ENCODE measurements around the gene MADD.

DNA sequence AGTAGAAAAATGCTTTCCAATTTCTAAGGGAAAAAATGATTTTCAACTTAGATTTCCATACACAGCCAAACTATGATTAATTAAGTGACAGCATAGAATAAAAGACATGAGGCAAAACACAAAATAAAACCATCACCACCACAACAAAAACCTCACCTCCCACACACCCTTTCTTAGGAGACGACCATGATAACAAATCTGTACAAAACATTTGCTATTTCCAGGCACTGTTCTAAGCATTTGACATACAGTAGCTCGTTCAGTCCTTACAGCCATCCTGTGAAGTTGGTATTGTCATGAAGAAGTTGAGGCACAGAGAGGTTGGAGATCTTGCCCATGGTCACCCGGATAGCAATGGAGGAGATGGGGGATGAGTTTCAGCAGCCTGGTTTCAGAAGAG lies 99.7 kb downstream of the MADD start:
- TF ChIP-seq, protein P1, sequence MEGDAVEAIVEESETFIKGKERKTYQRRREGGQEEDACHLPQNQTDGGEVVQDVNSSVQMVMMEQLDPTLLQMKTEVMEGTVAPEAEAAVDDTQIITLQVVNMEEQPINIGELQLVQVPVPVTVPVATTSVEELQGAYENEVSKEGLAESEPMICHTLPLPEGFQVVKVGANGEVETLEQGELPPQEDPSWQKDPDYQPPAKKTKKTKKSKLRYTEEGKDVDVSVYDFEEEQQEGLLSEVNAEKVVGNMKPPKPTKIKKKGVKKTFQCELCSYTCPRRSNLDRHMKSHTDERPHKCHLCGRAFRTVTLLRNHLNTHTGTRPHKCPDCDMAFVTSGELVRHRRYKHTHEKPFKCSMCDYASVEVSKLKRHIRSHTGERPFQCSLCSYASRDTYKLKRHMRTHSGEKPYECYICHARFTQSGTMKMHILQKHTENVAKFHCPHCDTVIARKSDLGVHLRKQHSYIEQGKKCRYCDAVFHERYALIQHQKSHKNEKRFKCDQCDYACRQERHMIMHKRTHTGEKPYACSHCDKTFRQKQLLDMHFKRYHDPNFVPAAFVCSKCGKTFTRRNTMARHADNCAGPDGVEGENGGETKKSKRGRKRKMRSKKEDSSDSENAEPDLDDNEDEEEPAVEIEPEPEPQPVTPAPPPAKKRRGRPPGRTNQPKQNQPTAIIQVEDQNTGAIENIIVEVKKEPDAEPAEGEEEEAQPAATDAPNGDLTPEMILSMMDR (IDR thresholded peaks at IDR 0.05) = no peak
- no peak for TF ChIP-seq EZH2 (IDR thresholded peaks at IDR 0.05; ENCODE audit: borderline replicate concordance, insufficient read depth, low read depth, low read length, poor library complexity, severe bottlenecking)

Data from B cell (primary cell).